HG03460 (cell line): ENCODE results near the gene MRPL30.
"Not testable (repeated sequence)": the region's sequence is repeated elsewhere in the genome, so short reads cannot be mapped to it uniquely, and the experiment has no call there.

Experiments used
- ATAC-seq: cut with Tn5 transposase; IDR thresholded peaks from one replicate; pipeline ENCODE4 v1.9.1; 2021; ENCODE audit not compliant: unreplicated experiment

The MRPL30 gene

GRCh38 chr2:99183025-99183424, 2.0 kb downstream of the MRPL30 start:
- no peak for ATAC-seq

GRCh38 chr2:99184811-99185210, 3.8 kb downstream of the MRPL30 start:
- ATAC-seq: no peak

DNA sequence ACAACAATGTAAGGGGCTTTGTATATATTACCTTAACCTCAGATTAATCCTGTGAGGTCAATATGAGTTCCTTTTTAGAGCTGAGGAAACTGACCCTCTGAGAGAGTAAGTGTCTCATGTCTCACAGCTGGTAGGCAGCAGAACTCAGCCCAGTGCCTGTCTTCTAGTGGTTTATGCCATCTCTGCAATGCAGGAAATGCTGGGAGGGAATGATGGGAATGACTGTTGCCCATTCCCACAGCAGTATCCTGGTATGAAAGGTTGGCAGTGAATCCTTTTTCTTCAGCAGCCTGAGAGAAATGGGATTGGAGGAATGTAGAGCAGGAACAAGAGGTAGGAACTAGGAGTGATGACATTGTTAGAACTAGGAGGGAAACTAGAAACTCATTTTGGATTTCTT, 6.0 kb downstream of the MRPL30 start:
- no peak for ATAC-seq

DNA sequence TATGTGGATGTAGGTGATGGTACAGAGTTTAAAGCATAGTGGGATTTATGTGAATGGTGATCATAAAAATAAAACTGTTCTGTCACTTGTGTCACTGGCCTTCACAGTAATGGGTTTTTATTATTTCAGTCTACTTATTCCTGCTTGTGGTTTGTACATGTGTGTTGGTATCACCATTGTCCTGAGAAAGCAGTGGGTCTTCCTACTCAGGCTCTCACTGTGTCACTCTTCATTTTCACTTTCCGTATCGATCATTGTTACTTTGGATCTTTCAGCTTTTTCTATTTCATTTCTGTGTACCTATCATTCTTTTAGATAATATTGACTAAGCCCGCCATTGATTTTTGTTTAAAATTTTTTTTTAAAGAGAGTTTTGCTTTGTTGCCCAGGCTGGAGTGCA, 7.4 kb downstream of the MRPL30 start:
- ATAC-seq: no peak

GRCh38 chr2:99190548-99190947, 9.6 kb downstream of the MRPL30 start:
- ATAC-seq: no peak

- ATAC-seq: not testable (repeated sequence)
These were observed 11.4 kb downstream of the MRPL30 start for GRCh38 chr2:99192364-99192763.

DNA sequence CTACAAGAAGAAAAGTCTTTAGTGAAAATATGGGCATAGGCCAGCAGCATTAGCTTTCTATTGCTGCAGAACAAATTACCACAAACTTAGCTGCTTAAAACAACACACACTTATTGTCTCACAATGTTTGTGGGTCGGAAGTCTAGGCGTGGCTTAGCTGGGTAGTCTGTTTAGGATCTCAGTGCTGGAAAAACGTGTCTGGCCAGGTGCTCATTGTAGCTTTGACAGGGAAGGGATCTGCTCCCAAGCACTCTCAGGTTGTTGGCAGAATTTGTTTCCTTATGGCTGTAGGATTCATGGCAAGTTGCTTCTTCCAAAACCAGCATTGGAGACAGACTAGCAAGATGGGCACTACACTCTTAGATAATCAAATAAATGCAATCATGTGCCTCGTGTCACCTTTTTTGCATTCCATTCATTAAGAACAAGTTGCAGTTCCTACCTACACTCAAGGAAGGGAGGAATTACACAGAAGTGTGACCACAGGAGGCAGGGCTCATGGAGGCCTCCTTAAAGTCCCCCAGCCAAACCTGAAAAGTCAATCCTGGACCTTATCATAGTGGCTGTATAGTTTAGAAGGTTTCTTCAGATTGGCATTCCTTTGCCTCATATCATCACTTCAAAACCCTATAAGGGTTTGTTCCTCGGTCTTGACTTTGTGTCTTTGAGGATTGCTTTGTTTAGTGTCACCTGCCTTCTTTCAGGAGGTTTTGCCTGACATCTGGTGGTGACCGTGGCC, 17.3 kb downstream of the MRPL30 start:
- ATAC-seq: no peak

GRCh38 chr2:99200076-99200800, 19.3 kb downstream of the MRPL30 start:
- ATAC-seq: no peak

DNA sequence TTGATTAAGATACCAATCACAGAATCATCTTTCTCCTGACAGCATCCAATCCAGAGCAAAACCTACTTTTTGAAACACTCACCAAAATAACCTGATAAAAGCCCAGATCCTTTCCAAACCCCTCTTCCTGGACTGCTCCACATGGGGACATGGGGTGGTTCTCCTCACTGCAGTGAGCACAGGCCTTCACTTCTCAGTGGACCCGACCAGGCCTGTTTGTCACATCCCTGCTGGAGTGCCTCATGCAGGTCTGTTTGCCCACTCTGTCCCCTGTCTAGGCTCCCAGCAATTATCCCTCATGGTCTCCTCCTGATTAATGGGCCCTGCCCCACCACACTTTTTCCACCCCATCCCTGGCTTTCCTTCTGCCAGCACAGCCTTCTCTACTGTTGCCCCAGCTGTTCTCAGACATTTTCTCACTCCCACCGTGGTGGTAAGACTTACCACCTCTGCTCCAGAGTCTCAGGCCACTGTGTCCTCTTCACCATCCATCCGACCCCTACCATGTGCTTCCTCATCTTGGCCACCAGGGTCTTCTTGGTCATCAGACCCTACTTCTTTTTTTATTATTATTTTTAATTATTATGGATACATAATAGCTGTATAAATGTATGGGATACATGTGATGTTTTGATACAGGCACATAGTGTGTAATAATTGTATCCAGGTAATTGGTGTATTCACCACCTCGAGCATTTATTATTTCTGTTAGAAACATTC, 21.1 kb downstream of the MRPL30 start:
- no peak for ATAC-seq

GRCh38 chr2:99205491-99205890, 24.5 kb downstream of the MRPL30 start:
- no peak for ATAC-seq

DNA sequence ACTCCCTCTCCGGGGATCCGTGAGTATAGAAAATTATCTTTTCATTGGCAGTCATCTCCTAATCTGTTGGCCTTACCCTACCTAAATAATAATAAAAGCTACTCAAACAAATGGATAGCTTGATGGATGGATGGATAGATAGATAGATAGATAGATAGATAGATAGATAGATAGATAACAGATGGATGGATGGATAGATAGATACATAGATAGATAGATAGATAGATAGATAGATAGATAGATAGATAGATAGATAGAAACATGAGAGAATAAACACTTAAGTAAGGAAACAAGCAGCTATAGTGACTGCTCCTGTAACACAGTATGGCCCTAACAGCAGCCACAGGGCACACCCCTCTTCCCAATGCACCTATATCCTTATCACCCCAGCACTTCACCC, 35.1 kb downstream of the MRPL30 start:
- no peak for ATAC-seq

DNA sequence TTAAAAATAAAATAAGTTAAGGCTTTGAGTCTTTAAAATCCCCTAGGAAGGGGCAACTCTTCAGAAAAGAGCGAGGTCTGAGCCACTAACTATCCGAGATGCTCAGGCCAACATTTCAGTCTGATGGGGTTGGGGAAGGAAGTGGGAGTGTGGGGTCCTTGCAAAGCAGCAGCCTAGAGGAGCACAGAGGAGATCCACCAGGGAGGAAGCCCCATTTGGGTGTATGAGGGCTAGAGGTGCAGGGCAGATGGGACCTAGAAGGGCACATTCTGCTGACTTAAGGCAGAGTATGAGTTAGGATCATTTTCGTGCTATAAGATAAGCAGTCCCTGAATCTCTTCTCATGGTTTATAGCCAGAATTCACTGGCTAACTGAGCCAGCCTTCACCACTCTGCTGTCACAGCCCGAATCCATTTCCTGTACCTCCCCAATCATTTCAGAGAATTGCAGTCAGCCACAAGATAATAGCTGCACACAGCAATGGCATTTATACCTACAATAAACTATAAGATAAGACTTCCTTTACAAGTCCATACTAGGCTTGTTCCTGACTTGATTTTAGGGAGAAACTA, 37.0 kb downstream of the MRPL30 start:
- no peak for ATAC-seq

DNA sequence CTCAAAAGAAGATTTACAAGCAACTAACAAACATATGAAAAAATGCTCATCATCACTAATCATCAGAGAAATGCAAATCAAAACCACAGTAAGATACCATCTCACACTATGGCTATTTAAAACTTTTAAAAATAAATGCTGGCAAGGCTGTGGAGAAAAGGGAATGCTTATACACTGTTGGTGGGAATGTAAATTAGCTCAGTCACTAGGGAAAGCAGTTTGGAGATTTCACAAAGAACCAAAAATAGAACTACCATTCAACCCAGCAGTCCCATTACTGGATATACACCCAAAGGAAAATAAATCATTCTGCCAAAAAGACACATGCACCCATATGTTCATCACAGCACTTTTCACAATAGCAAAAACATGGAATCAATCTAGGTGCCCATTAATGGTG, 52.2 kb downstream of the MRPL30 start:
- not testable (repeated sequence) for ATAC-seq

DNA sequence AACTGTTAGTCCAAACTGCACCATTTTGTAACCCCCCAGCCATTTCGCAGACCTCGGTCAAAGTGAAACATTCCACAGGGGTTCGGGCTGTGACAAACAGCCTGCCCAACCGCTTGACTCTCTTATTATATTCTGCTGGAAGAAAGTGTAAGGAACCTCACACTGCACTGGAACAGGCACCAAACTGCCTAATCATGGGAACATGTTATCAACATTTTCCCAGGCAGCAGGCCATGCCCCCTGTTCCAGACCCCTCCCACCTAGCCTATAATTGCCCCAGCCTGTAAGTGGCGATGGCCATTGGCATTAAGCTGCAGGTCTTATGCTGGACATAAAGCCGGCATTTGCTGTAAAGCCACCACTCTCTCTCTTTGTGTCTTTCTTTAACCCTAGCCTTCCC, 57.6 kb downstream of the MRPL30 start:
- no peak for ATAC-seq

GRCh38 chr2:99240431-99240830, 59.4 kb downstream of the MRPL30 start:
- no peak for ATAC-seq

DNA sequence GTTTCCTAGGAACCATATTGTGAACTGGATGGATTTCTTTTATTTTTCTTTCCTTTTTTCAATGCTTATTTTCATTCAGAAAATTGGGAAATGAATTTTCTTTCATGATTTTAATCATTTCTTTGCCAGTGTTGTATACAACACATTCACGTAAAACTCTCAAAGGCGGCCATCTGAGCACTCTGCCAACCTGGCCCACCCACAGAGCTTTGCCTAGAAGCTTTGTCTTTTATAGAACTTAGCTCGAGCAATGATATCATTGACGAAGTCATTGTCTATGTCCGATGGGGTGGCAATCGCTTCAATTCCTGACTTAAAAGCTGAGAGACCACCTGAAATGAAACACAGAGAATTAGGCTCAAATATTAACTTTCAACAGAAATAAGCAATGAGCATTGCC, 61.2 kb downstream of the MRPL30 start:
- no peak for ATAC-seq
